ENCODE measurements around the gene DYNC1I1.

The DYNC1I1 gene

DNA sequence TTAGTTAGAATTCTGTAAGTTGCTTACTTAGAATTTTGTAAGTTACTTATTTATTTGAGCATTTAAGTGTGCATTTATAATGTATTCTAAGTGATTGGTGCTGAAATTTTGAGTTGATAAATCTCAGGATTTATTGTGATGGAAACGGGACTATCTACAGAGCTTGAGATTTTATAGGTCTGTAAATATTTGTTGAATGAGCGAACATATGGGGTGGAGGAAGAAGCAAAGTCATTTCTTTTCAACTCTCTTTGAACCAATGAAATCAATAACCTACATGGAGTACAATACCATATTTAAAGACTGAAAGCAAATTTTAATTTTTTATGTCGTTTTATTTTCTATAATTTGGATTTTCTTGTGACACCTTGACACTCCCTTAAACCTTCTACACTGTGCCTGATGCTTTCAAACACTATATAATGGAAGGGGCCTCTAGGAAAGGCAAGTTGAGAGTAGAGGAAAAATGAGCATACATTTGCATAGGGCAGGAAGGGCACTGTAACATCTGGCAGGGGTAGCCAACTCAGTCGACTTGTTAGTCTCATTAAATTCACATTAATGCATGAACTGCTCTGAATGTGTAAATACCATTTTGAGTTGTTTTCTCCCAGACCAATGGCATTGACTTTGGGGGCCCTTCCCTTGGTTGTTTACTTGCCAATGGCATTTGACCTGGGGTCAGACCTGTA is 204.2 kb downstream of the DYNC1I1 start:
- no peak for DNase-seq

DNA sequence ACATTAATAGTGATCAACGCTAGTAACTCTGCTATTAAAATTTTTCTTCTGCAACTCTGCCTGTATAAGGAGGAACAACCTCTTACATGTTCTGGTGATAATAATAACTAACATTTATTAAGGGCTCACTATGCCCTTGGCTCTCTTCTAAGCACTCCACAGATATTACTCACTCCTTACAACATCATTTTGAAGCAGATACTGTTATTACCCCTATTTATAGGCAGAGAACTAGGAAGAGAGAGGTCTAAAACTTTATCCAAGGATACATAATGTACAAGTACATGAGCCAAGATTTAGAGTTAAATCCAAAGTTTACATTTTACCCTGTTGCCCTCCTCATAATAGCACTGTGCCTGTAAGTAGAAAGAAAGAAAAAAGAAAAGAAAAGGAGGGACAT is 205.6 kb downstream of the DYNC1I1 start:
- no peak for DNase-seq

DNA sequence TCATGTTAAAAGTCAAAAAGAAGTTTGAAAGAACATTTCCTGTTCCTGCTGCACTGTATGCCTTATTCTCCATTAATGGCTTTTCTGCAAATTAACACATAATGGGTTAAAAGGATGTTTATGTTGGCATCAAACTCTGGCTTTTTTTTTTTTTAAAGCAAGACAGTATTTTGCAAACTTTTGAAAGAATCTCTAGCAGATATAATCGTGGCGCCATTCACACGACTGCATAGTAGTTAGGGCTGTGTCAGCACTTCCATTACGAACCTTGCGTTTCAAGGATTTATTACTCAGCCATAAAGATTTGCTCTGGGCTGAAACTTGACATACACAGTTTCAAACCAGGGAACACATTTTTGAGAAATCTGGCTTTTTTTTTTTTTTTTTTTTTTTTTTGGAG is 207.8 kb downstream of the DYNC1I1 start:
- DNase-seq, result no peak

DNA sequence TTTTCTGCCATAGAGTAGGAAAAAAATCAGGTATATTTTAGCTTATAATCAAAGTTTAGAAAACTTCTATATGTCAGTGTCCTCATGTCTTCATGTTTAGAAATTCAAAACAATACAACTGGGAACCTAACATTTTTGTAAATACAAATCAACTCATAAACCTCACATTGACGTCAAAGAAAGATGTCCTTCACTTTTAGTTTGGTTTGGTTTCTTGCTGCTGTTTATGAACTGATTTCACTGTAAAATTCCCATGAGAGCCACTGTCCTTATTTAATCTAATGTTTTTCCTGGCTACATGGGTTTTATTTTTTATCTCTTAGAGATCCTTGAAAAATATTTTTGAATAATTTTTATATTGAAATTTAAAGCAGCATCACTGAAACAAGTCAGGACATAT is 208.4 kb downstream of the DYNC1I1 start:
- DNase-seq, result no peak

DNA sequence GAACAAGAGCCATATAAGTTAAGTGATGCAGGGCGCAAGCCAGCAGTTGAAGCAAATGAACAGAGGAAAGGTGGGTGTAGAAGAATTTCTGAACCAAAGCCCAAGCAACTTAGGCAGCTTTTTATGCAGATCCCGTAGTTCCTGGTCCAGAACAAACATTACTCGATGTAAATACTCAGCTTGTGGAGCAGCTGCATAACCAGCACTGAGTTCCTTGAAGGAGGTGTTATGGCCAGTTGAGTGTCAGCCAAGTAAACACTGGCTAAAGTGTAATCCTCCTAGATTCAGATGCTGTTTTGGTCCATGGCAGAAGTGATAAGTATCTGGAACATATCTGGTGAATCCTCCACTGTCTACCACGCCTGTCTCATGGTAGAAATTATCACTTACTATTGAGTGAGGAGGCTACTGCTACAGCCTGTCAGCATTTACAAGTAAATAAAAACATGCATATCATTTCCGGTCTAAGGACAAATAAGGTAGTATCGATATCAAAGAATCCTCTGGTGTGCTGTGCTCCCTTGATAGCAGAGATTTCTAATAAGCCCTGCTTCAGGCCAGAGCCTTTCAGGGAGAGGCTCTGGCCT is 213.9 kb downstream of the DYNC1I1 start:
- no peak for DNase-seq

DNA sequence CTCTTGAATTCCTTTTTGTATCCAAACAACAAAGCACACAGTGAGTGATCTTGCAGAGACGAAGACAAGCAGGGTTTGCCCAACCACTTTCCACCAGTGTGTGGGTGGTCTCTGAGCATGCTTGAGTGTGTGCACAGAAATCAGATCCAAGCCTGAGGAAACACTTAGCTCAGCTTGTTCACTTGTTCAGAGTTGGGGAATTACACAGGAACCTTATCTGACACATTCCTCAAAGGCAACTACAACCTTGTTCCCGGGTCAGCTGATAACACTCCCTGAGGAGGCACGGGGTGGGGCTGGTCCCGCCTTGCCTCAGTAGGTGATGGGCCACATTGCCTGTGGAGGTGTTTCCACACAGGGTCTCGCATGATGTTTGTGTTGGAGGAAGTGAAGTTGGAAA is 216.9 kb downstream of the DYNC1I1 start:
- DNase-seq, result no peak

DNA sequence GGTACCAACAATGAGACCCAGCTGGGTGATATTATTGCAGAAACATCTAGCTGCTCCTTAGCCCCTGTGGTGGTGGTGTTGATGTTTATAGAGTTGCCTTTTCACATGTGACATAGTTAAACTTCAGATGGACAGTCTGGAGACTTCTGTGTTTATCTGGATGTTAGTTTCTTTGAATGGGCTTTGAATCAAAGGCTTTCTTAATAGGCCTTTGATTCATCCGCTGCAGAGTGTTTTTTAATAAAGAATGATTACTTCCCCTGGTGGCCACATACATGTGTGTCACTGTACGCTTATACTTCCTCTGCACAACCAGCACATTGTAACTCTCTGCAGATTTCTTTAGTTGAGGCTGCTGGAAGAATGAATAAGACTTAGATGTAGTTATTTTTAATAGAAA is 221.0 kb downstream of the DYNC1I1 start:
- no peak for DNase-seq

DNA sequence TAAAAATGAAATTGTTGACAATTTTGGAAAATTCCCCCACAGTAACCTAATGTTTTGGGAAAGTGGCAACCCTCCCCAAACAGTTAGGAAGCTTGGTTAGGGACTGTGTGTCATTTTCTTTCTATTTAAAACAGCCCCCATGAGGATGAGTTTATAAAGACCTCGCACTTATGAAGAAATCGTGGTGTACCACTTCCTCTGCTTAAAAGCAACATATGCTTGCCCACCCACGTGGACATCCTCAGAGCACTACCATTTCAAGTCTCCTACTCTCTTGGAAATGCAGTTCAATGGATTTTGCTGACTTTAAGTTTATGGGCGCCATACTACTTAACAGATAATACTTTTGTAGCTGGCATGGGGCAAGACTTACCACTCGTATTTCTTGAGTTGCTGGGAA is 223.8 kb downstream of the DYNC1I1 start:
- no peak for DNase-seq

DNA sequence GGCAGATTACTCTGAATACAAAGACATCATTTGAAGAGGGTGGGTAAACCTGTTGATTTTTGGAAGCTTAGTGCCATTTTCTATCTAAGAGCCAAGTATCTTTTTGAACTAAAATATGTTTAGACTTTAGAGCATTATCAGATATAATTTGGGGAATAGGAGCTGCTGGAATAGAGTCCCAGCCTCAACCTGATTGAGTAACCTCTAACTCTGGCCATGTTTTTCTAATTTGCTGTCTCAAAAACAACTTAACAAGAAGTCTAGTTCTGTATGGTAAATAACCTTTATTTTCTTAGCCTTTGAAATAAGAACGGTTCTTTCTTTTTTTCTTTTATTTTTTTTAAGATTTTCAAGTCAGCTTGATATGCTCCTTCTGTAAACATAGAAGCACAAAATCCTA is 224.5 kb downstream of the DYNC1I1 start:
- no peak for DNase-seq

DNA sequence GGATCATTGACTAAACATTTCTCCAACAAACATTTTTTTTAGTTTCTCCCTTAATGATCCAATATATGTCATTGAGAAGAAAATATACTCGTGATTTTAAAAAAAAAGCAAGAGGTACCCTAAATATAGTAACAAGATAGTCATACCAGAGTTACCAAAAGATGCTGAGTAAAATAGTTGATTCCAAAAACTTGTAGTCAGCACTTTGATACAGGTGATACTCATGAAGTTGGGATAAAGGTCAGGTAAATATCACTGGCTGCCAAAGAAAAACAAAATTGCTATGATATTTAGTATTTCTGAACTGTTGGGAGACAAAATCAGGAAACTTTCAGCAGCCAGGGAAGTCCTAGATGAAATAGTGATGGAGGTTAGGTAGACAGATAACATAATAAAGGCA is 225.3 kb downstream of the DYNC1I1 start:
- DNase-seq, result no peak

DNA sequence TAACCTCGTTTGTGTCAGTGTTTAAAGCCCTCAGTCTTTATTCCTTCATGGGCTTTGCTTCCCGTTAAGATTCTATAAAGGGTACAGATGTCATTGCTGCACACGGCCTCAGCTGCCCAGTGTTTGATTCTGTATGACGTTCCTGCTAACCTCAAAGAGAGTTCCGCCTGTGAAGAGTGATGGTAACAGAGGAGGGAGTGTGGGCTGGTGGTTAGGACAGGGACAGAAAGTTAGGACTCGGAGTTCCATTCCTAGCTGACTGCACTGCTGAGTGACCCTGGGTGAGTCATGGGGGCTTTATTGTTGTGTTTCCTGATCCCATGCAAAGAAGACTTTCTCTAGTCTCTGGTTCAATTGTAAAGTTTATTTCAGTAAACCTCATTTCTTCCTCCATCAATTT is 227.1 kb downstream of the DYNC1I1 start:
- DNase-seq, result no peak

DNA sequence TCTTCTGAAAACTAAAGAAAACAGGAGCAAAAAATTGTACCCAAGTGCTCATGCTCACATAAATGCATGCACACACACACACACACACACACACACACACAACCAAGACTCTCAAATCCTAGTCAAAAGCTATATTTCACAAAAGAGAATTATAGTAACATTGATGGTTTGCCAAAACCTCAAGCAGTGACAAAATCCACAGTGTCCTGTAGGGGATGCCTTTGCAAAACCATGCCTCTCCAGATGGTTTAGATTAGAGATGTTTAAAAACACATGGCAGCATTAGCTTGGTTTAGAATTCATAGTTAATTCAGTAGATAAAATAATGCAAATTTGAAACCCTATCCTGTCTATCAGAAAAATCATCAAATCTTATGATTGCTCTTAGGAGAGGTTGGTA is 232.2 kb downstream of the DYNC1I1 start:
- no peak for DNase-seq

DNA sequence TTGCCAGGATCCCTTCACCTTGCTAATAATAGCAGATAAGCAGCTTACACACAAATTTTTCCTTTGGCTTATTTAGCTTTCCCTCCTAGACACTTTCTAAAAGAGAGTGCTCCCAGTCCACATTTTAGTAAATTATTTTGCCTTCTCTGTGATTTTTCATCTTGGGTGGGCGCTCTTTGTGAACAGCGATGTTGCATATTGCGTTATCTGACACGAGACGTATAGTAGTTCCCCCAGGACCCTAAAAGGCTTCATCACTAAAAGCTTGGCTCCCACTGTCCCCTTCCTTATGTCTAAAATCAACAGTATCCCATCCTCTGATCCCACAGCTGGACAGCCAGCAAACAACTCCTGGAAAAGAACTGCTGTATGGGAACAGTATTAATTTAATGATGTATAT is 232.9 kb downstream of the DYNC1I1 start:
- no peak for DNase-seq

DNA sequence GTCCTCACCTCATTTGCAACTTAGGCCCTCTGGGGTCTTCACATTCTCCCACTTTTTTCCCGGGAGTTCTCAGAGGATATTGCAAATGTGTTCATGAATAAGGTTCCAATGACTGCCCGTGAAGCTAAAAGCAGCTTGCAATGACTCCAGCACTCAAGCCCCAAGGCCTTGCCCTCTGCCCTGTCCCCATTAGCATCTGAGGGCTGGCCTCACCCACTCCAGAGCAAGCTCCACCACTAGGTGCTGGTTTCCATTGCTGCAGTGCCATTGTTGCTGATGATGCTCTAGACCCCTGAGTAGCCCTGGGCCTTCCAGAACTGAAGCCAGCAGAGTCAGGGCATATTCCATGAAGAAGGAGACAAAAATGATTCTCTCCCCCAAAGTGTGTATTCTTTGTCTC is 236.8 kb downstream of the DYNC1I1 start:
- DNase-seq, result no peak

DNA sequence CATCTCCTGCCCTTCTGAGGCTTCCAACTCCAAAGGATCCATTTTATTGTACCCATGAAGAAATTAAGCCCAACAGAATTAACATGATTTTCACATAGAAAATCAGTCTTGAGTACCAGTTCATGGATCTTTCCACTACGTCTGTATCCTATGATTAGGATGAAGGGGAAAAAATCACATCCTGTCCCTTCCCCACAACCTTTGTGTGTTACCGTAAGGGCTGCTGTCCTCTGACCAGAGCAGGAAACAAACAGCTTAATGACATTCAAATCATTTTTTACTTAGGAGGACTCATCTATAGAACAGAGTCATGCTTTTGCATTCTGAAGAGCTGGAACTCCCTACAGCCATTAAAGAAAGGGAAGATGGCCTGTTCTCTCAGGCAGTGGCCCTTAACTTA is 241.5 kb downstream of the DYNC1I1 start:
- no peak for DNase-seq

DNA sequence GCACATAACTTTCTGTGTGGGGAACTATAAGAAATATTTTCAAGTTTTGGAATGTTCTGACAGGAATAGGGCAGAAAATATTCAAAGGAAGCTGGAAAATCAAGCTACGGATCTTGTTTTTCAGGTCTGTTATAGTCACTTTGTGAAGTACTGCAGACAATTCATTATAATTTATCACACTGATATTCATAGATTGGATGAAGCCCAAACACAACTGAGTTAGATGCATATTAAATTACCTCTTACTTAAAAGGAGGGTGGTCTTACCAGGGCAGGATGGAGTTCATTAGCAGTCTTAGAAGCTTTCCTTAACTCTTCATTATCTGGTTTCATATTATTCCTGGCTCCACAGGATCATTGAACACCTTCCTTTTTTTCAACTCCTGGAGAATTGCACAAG is 242.3 kb downstream of the DYNC1I1 start:
- DNase-seq, result no peak

DNA sequence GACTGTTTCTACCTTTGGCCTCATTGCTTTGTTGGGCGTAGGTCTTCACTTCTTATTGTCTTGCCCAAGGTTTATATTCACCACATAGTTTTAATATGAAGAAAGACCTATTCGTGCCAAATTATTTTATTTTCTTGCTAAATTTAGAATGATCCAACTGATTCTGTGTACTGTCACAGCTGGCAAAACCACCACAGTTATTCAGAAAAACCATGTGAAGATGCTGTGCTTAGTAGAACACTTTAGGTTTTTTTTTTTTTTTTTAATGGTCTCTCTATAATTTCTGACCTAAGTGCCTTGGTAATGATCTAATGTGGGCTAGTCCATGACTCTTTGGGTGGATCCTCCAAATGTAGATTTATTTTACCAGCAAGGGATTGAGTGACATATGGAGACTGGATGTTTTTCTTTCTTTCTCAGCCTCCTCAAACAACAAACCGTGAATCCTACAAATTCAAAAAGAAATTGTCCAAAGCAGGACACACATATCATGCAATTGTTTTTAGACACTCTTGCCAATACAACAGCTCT is 243.8 kb downstream of the DYNC1I1 start:
- DNase-seq, result no peak

DNA sequence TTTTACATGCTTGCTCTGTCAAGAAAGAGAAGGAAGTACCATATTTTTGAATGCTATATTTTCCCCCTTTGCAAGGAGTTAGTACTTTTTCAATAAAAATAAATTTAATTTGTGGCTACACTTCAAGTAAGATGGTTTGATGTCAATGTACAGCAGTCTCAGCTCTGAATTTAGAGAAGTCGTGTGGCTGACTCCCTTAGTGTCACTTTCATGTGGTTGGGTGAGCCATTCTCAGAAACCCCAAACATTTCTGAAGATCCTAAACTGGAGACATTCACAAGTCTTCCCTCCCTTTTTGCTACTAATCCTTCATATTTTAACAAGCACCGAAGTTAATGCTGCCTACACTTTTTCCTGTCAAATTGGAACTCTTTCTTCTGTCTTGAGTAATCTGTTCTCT is 244.4 kb downstream of the DYNC1I1 start:
- no peak for DNase-seq

DNA sequence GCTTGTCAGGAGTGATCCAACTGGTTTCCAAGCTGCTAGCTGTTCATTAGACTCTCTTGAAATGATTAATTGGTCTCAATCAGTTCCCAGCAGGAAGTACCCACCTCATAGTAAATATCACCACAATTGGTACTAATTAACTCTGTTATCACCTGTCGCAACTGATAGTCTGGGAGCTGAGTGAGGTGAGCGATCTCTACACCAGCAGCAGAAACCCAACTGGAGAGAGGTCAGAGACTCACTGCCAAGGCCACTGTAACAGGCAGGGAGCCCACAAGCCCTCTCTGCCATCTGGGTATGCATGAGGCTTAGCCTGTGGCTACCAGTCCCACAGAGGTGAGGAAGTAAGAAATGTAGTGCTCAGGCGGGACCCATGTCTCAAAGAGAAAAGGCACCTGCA is 245.5 kb downstream of the DYNC1I1 start:
- DNase-seq, result no peak

DNA sequence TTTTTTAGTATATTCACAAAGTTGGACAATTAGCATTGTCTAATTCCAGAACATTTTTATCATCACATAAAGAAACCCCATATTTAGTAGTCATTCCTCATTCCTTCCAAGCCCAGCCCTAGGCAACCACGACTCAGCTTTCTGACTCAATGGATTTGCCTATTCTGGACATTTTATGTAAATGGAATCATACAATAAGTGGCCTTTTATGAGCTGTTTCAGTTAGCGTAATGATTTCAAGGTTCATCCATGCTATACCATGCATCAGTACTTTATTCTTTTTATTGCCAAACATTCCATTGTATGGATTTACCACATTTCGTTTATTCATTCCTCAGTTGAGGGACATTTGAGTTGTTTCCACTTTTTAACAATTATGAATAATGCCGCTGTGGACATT is 249.2 kb downstream of the DYNC1I1 start:
- DNase-seq, result no peak

DNA sequence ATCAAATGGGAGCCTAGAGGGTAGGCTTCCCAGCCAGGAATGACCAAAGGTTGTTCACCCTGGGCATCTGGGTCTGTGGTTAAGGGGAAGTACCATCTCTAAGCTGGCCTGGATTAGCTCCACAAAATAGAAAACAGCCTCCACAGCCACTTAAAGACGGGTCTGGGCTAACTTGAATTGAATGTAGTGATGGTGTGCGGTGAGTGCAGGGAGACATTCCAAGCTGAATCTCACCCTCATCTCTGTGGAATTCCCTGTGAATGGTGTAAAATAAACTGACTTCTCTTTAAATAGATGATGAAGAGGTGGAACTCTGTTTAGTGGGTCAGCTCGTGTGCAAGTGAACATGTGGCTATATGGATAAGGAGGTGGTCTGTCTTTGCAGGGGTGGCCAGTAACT is 251.0 kb downstream of the DYNC1I1 start:
- no peak for DNase-seq

DNA sequence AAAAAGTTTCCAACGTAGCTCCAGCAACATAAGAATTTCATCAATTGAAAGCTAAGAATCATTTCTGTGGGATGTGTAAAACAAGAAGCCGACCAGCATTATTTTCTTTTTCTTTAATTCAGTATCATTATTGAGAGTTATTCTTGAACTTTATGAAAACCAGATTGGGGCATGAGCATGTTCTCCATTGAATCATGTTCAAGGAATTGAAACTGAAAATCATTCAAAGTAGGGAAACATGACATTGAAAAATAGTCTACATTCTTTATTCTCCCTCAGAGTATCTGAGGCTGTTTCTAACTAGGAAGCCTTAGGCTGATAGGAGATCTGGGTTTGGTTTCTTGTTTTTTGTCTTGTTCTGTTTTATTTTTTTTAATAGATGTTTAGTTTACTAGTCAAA is 253.7 kb downstream of the DYNC1I1 start:
- DNase-seq, result no peak

DNA sequence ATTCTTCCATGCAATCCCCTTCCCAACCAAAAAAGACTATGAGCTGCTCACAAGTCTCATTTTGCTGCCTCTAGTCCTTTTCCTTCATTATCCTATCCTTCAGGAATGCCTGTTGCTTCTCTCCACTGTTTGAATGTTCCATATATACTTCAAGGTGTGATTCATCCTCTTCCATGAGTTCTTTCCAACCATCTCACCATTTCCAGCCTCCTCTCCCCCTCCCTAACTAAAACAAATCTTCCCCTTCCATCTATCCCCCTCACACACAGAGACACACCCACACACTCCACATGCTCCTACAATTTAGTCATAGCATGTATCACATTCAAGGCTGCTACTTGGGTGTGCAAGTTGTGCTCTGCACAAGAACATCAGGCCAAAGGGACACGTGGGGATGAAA is 254.3 kb downstream of the DYNC1I1 start:
- DNase-seq, result no peak

DNA sequence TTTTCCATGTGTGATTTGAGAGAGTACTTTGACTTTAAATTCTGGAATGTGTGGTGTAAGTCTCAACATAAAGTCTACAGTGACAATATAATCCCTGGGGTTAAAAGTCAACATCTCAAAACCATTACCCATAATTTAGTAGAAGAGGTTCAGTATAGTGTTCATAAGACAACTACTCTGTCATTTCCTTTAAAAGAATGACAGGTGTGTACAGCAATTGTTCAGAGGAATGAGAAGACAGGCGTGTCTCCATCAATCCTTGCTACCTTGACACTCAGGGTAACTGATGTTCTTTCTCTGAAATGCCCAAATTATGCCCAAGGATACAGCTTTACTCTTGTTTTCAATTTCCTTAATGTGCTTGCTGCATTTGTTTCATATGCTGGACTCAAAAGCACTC is 256.4 kb downstream of the DYNC1I1 start:
- DNase-seq, result no peak

DNA sequence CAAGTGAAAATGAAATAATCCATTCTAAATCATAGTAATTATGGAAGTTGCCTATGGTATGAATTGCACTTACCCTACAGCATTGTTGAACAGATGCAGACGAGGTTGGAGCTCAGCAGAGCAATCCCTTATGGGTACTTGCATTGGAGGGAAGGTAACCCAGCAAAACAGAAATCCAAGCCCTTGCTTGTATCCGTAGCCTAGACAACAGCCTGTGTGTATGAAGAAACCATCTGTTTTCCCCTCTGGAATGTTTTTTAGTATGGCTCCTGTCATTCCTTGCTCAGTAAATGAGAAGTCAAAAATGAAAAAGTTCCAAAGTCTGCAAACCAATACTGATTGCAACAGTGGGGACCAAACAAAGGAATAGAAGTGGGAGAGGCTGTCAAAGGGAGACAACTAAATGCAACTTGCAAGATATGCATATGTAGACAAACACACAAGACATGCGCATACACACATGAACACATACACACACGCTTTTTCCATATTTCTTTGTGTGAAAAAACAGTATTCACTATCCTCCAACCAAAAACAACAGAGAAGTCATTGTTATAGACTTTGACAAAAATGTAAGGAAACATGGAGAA is 260.8 kb downstream of the DYNC1I1 start:
- DNase-seq, result no peak

All from CD4-positive, alpha-beta T cell treated with Interleukin-21 for 1 hour (primary cell).